GM21529 (cell line): ENCODE data around the gene KDM4B.

Source experiments
- ATAC-seq: cut with Tn5 transposase; IDR thresholded peaks from one replicate; pipeline ENCODE4 v1.9.1; 2021; ENCODE audit not compliant: unreplicated experiment

Gene KDM4B

GRCh38 chr19:5132206-5132560 is 163.3 kb downstream of the KDM4B start:
- ATAC-seq = no peak

GRCh38 chr19:5132698-5133651 is 164.1 kb downstream of the KDM4B start:
- no peak for ATAC-seq

GRCh38 chr19:5133986-5134595 is 165.2 kb downstream of the KDM4B start:
- no peak for ATAC-seq

- ATAC-seq = no peak
These were observed 165.8 kb downstream of the KDM4B start for GRCh38 chr19:5134691-5135090.

- ATAC-seq = no peak
These were observed 167.4 kb downstream of the KDM4B start for GRCh38 chr19:5136073-5136855.

GRCh38 chr19:5137114-5137513 is 168.2 kb downstream of the KDM4B start:
- ATAC-seq = no peak

GRCh38 chr19:5137571-5138124 is 168.7 kb downstream of the KDM4B start:
- ATAC-seq = no peak

- peak; percentile 63 for ATAC-seq
These were observed 170.0 kb downstream of the KDM4B start for GRCh38 chr19:5138606-5139582.

- no peak for ATAC-seq
These were observed 170.8 kb downstream of the KDM4B start for GRCh38 chr19:5139583-5140325.

- no peak for ATAC-seq
These were observed 172.4 kb downstream of the KDM4B start for GRCh38 chr19:5141129-5141849.

- ATAC-seq = no peak
These were observed 173.2 kb downstream of the KDM4B start for GRCh38 chr19:5141850-5142724.

- ATAC-seq = no peak
These were observed 173.8 kb downstream of the KDM4B start for GRCh38 chr19:5142725-5143097.

- ATAC-seq = no peak
These were observed 174.8 kb downstream of the KDM4B start for GRCh38 chr19:5143471-5144411.

- ATAC-seq = no peak
These were observed 175.7 kb downstream of the KDM4B start for GRCh38 chr19:5144545-5145179.

- ATAC-seq = no peak
These were observed 176.9 kb downstream of the KDM4B start for GRCh38 chr19:5145521-5146511.
